ENCODE measurements around the gene ERC2. TPM values are rescaled to one million over a fixed set of nuclear protein-coding genes. Genes with fewer than 3 reads are reported as not detected.

Gene ERC2
- total RNA-seq, 1 donor from 2014 or later = 48.3 TPM

- no peak for TF ChIP-seq CTCF (IDR thresholded peaks at IDR 0.05; ENCODE audit: partially characterized antibody, unreplicated experiment)
- Mint-ChIP-seq H3K4me1 (ENCODE audit: low read depth, unreplicated experiment) (peaks cover 12% of the 10 kb centered on the region), H3K9me3 (ENCODE audit: unreplicated experiment) (no peaks in the 10 kb centered on the region), H3K4me3 (ENCODE audit: unreplicated experiment) (no peak overlapping the region), H3K36me3 (ENCODE audit: unreplicated experiment) (no peaks in the 10 kb centered on the region), H3K27me3 (ENCODE audit: unreplicated experiment) (no peaks in the 10 kb centered on the region), H3K27ac (ENCODE audit: unreplicated experiment) (no peak overlapping the region)
- no peak for DNase-seq
Measured at GRCh38 chr3:56488812-56489600, 20.7 kb upstream of the ERC2 start.

GRCh38 chr3:56484525-56485032 is 16.3 kb upstream of the ERC2 start:
- H3K36me3 Mint-ChIP-seq (ENCODE audit: unreplicated experiment) = no peaks in the 10 kb centered on the region
- H3K9me3 Mint-ChIP-seq (ENCODE audit: unreplicated experiment) = no peaks in the 10 kb centered on the region
- H3K4me3 Mint-ChIP-seq (ENCODE audit: unreplicated experiment) = no peak overlapping the region
- TF ChIP-seq CTCF (IDR thresholded peaks at IDR 0.05; ENCODE audit: partially characterized antibody, unreplicated experiment) = no peak
- DNase-seq = no peak
- H3K27ac Mint-ChIP-seq (ENCODE audit: unreplicated experiment) = peak overlapping the region; percentile 38
- peaks cover 3% of the 10 kb centered on the region for H3K27me3 Mint-ChIP-seq (ENCODE audit: unreplicated experiment)
- H3K4me1 Mint-ChIP-seq (ENCODE audit: low read depth, unreplicated experiment) = peaks cover 11% of the 10 kb centered on the region

DNA sequence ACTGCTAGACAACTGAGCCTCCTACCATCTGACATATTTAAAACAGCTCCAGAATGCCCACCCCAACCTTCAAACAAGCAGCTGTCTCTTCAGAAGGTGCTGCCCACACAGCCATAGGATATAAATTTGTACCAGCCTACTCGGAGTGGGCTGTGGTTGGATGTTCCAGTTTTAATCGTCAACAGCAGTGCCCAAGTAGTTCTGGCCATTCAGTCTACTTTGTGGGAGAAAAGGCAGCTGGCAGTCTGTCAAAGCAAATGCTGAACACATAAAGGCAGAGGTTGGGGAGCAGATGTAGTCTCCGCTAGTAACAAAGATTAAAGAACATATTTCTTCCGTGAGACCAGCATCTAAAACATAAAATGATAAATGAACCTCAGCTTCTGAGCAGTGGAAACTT is 15.9 kb upstream of the ERC2 start:
- H3K9me3 Mint-ChIP-seq (ENCODE audit: unreplicated experiment) = no peaks in the 10 kb centered on the region
- no peak for DNase-seq
- H3K4me3 Mint-ChIP-seq (ENCODE audit: unreplicated experiment) = no peak overlapping the region
- no peaks in the 10 kb centered on the region for H3K36me3 Mint-ChIP-seq (ENCODE audit: unreplicated experiment)
- H3K27ac Mint-ChIP-seq (ENCODE audit: unreplicated experiment) = peak overlapping the region; percentile 78
- no peak for TF ChIP-seq CTCF (IDR thresholded peaks at IDR 0.05; ENCODE audit: partially characterized antibody, unreplicated experiment)
- H3K27me3 Mint-ChIP-seq (ENCODE audit: unreplicated experiment) = peaks cover 3% of the 10 kb centered on the region
- H3K4me1 Mint-ChIP-seq (ENCODE audit: low read depth, unreplicated experiment) = peaks cover 11% of the 10 kb centered on the region

DNA sequence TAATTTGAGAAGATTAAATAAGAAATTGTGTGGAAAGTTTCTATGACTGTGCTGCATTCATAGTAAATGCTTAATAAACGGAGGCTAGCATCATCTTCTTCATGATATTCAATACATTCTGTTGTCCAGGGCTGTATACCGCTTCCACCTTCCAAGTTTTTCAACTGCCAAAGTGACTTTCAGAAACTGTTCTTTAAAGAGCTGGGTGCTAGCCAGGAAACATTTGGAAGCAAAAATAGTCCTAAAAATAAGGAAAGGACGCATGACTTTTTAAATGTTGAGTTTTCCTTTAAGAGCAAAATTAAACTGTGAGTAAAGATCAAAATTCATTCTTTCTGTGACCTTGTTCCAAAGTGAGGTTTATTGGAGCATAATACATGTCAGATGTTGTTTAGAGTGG is 9.4 kb upstream of the ERC2 start:
- no peak for DNase-seq
- Mint-ChIP-seq H3K4me1 (ENCODE audit: low read depth, unreplicated experiment) (no peaks in the 10 kb centered on the region), H3K4me3 (ENCODE audit: unreplicated experiment) (no peak overlapping the region), H3K36me3 (ENCODE audit: unreplicated experiment) (no peaks in the 10 kb centered on the region), H3K27me3 (ENCODE audit: unreplicated experiment) (peaks cover 1% of the 10 kb centered on the region), H3K27ac (ENCODE audit: unreplicated experiment) (no peak overlapping the region), H3K9me3 (ENCODE audit: unreplicated experiment) (no peaks in the 10 kb centered on the region)
- no peak for TF ChIP-seq CTCF (IDR thresholded peaks at IDR 0.05; ENCODE audit: partially characterized antibody, unreplicated experiment)

DNA sequence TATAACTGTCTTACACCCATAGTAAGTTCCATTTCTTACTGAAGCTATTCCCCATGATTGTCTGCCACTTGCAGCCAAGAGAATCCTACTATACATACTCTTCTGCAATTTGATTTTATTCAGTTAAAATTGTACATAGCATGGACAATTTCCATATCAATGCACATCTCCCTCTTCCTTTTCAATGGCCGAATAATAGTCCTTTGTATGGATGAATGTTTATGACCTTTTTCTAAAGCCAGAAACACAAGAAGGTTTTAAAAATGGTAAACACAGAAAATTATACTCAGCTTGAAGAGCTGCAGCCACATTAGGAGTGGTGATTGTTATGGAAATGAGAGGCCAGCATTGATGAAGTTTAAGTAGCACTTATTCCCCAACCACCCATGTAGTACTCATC is 8.5 kb upstream of the ERC2 start:
- no peak for TF ChIP-seq CTCF (IDR thresholded peaks at IDR 0.05; ENCODE audit: partially characterized antibody, unreplicated experiment)
- no peaks in the 10 kb centered on the region for H3K9me3 Mint-ChIP-seq (ENCODE audit: unreplicated experiment)
- H3K27ac Mint-ChIP-seq (ENCODE audit: unreplicated experiment) = no peak overlapping the region
- H3K27me3 Mint-ChIP-seq (ENCODE audit: unreplicated experiment) = no peaks in the 10 kb centered on the region
- H3K4me1 Mint-ChIP-seq (ENCODE audit: low read depth, unreplicated experiment) = no peaks in the 10 kb centered on the region
- no peak for DNase-seq
- no peaks in the 10 kb centered on the region for H3K36me3 Mint-ChIP-seq (ENCODE audit: unreplicated experiment)
- no peak overlapping the region for H3K4me3 Mint-ChIP-seq (ENCODE audit: unreplicated experiment)
